Stomach (tissue), 9 donors: ENCODE measurements around the gene CD200R1L. TPM values are rescaled to one million over a fixed set of nuclear protein-coding genes. Genes with fewer than 3 reads are reported as not detected.
"Not testable (repeated sequence)": the region's sequence is repeated elsewhere in the genome, so short reads cannot be mapped to it uniquely, and the experiment has no call there.

Source experiments
- DNase-seq, 2 donors: peaks; one replicate each; pipeline versions ENCODE4 v3.0.0 to v3.0.0-alpha.2; 2013 to 2019
- H3K27ac ChIP-seq, 5 donors: fragments of 200-600 bp in 4 of 5; sonication (generic) in 4 of 5; one replicate each; pipeline ENCODE4 v1.5.1; 2013 to 2019; ENCODE audit warnings: mild to moderate bottlenecking in 1 of 5, moderate library complexity in 1 of 5
- H3K27me3 ChIP-seq, 3 donors: fragments of 200-600 bp; sonication (generic); one replicate each; pipeline ENCODE4 v1.5.1; 2017 to 2019; ENCODE audit warnings: mixed run types in 1 of 3
- H3K36me3 ChIP-seq, 4 donors: fragments of 200-600 bp; sonication (generic); 1 replicate in 3 of 4; 2 replicates in 1 of 4; pipeline ENCODE4 v1.5.1; 2016 to 2019
- H3K4me1 ChIP-seq, 4 donors: fragments of 200-600 bp; sonication (generic); one replicate each; pipeline ENCODE4 v1.5.1; 2016 to 2019
- H3K4me3 ChIP-seq, 4 donors: fragments of 200-600 bp; sonication (generic) in 3 of 4; one replicate each; pipeline ENCODE4 v1.5.1; 2016 to 2019; ENCODE audit warnings: mild to moderate bottlenecking in 1 of 4
- H3K9me3 ChIP-seq, 4 donors: fragments of 200-600 bp; sonication (generic); one replicate each; pipeline ENCODE4 v1.5.1; 2016 to 2019
- EP300 ChIP-seq: sonication (generic); formaldehyde crosslinking; IDR thresholded peaks from one replicate; pipeline ENCODE4 v1.6.1; 2017; ENCODE audit warnings: antibody characterized with exemption
- POLR2A ChIP-seq, 4 donors: fragments of 450-650 bp; IDR thresholded peaks; one replicate each; pipeline ENCODE4 v1.6.1; 2016; ENCODE audit warnings: antibody characterized with exemption in 4 of 4, control low read depth in 2 of 4, mild to moderate bottlenecking in 1 of 4, moderate library complexity in 1 of 4
- POLR2AphosphoS5 ChIP-seq, 3 donors: sonication (generic); formaldehyde crosslinking; IDR thresholded peaks; one replicate each; pipeline ENCODE4 v1.6.1; 2016; ENCODE audit warnings: antibody characterized with exemption in 3 of 3
- WGBS, 5 donors: extraction: QIAGEN DNeasy Blood & Tissue Kit in 3 of 5; methylation state at CpG; one replicate each; pipeline versions ENCODE4 v1.1.5 to v1.1.7; 2013 to 2018; 5-methylcytosine and 5-hydroxymethylcytosine counted together
- intact Hi-C: fragments of 100-400 bp; cut with DNase I; formaldehyde crosslinking; loops from one replicate; pipeline ENCODE4 v1.15.1; 2023; ENCODE audit warnings: low total_unique reads
- polyA plus RNA-seq, 3 donors: library from polyadenylated mRNA; stranded (reverse); fragments of 200-250 nt; gene quantifications; one replicate each; pipeline ENCODE4 v1.2.3, GENCODE V29; 2013
- total RNA-seq, 5 donors: library from RNA; depleted of rRNA; stranded (reverse); fragments of >200 nt; gene quantifications; one replicate each; pipeline versions ENCODE4 v1.1.0 to v1.2.3, GENCODE V29; 2014 to 2016
- TF ChIP-seq, protein P1 (sequence below), 7 experiments: fragments of 450-650 bp in 4 of 7; fragments of 200-600 bp in 3 of 7; sonication (generic) in 3 of 7; IDR thresholded peaks; one replicate each; pipeline ENCODE4 v1.5.1; 2016 to 2019; ENCODE audit warnings: antibody characterized with exemption in 7 of 7, control low read depth in 2 of 7, mild to moderate bottlenecking in 1 of 7
- donor health status: healthy with polysubstance abuse.
- donor health status: Bipolar disorder and iron deficiency.
- donor health status: healthy.

CD200R1L gene
- total and polyA plus RNA-seq, 8 donors = not detected

DNA sequence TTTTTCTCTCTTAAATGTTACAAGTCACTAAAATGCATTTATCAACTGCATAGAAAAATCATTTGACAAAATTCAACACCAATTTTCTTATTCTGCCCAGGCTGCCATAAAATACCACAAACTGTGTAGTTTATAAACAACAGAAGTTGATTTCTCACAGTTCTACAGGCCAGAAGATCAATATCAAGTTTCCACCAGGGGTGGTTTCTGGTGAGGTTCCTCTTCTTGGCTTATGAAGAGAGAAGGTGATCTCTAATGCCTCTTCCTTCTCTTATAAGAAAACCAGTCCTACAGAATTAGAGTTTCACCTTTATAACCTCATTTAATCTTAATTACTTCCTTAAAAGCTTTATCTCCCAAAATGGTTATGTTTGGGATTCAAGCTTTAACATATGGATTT, 10.9 kb upstream of the CD200R1L start:
- Histone ChIP-seq H3K27ac (no peak overlapping the region), H3K9me3 (peaks cover 0 to 12% (median 5%) of the 10 kb centered on the region in 4 donors), H3K4me3 (no peak overlapping the region), H3K36me3 (no peaks in the 10 kb centered on the region), H3K4me1 (no peaks in the 10 kb centered on the region), H3K27me3 (no peaks in the 10 kb centered on the region)
- intact Hi-C loops = no loop called here
- TF ChIP-seq, protein P1, sequence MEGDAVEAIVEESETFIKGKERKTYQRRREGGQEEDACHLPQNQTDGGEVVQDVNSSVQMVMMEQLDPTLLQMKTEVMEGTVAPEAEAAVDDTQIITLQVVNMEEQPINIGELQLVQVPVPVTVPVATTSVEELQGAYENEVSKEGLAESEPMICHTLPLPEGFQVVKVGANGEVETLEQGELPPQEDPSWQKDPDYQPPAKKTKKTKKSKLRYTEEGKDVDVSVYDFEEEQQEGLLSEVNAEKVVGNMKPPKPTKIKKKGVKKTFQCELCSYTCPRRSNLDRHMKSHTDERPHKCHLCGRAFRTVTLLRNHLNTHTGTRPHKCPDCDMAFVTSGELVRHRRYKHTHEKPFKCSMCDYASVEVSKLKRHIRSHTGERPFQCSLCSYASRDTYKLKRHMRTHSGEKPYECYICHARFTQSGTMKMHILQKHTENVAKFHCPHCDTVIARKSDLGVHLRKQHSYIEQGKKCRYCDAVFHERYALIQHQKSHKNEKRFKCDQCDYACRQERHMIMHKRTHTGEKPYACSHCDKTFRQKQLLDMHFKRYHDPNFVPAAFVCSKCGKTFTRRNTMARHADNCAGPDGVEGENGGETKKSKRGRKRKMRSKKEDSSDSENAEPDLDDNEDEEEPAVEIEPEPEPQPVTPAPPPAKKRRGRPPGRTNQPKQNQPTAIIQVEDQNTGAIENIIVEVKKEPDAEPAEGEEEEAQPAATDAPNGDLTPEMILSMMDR (IDR thresholded peaks at IDR 0.05) = no peak
- no peak for TF ChIP-seq POLR2AphosphoS5 (IDR thresholded peaks at IDR 0.05)
- no peak for TF ChIP-seq EP300
- no peak for TF ChIP-seq POLR2A (IDR thresholded peaks at IDR 0.05)
- no peak for DNase-seq

DNA sequence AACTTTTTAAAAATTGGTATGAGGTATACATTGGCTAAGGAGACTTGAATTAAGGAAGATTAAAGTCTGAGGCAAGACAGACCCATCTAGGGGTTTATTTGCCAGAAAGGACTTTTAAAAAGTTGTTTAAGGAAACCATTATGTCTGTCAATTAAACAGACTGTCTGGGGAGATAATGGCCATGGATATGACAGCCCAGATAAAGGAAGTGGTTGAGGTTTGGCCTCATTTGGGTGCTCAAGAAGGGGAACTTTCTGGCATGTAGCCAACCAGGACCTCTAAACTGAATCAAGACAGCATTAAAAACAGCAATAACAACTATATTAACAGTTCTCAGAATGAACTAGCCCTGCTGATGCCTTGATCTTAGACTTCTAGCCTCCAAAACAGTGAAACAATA, 9.9 kb upstream of the CD200R1L start:
- Histone ChIP-seq H3K27me3 (no peaks in the 10 kb centered on the region), H3K4me3 (no peak overlapping the region), H3K4me1 (no peaks in the 10 kb centered on the region), H3K36me3 (no peaks in the 10 kb centered on the region), H3K27ac (no peak overlapping the region), H3K9me3 (peaks cover 0 to 18% (median 9%) of the 10 kb centered on the region in 4 donors)
- TF ChIP-seq, protein P1 (IDR thresholded peaks at IDR 0.05) = no peak
- TF ChIP-seq EP300 (no peak), POLR2A (IDR thresholded peaks at IDR 0.05) (no peak), POLR2AphosphoS5 (IDR thresholded peaks at IDR 0.05) (no peak)
- intact Hi-C loops = no loop called here
- DNase-seq = peak in 1 of 2 donors; percentile 46

DNA sequence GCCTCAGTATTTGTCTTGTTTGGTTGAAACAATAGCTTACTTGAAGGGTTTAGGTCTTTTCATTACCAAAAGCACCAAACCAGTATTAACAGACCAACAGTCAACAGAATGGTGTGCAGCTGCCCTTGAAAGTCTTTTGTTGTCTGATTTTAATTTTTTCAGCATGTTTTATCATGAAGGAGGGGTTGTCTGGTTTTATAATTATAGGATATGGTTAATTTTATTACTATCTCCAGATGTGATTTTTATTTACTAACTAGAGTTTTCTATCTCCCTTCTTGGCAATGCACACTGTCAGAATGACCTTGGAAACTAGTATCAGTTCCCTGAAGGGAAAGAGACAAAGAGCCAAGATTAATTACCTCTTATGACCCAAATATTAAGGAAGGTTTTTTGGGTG, 9.2 kb upstream of the CD200R1L start:
- Histone ChIP-seq H3K27me3 (no peaks in the 10 kb centered on the region), H3K36me3 (no peaks in the 10 kb centered on the region), H3K27ac (no peak overlapping the region), H3K4me1 (no peaks in the 10 kb centered on the region), H3K9me3 (peaks cover 0 to 23% (median 13%) of the 10 kb centered on the region in 4 donors), H3K4me3 (no peak overlapping the region)
- TF ChIP-seq, protein P1 (IDR thresholded peaks at IDR 0.05) = no peak
- TF ChIP-seq POLR2A (IDR thresholded peaks at IDR 0.05) (no peak), POLR2AphosphoS5 (IDR thresholded peaks at IDR 0.05) (no peak)
- intact Hi-C loops = no loop called here
- no peak for DNase-seq

DNA sequence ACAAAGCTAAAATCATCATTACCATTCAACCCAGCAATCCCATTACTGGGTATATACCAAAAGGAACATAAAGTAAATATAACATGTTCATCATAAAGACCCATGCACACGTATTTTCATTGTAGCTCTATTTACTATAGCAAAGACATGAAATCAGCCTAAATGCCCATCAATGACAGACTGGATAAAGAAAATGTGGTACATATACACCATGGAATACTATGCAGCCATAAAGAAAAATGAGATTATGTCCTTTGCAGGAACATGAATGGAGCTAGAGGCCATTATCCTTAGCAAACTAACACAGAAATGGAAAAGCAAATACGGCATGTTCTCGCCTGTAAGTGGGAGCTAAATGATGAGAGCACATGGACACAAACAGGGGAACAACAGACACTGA, 8.4 kb upstream of the CD200R1L start:
- H3K36me3 ChIP-seq, H3K27ac ChIP-seq, DNase-seq, intact Hi-C loops, H3K4me3 ChIP-seq, H3K27me3 ChIP-seq, H3K4me1 ChIP-seq: not testable (repeated sequence)
- peaks cover 0 to 24% (median 15%) of the 10 kb centered on the region in 4 donors for H3K9me3 ChIP-seq
- WGBS, 5 donors = 55 to 86% (median 71%) methylated on average over 3 of the region's 3 CpGs

DNA sequence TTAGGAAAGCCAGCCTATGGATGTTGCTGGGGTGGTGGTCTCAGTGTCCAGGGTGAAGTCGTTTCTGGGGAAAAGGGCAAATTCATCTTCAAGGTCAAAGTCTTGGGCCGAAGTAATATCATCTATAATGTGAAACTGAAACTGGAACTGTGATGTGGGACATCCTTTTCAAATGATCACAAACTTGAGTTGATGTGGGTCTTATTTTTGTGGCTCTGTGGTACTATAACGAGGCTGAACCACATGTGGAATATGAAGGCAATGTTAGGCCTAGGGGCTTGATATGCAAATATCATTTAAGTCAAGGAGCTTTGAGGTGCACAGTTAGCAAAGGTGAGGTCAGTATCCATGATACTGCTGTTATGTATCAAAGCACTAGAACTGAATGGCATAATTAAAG, 1.5 kb upstream of the CD200R1L start:
- no peaks in the 10 kb centered on the region for H3K36me3 ChIP-seq
- peak in 1 of 2 donors; percentile 9 for DNase-seq
- intact Hi-C loops = no loop called here
- no peaks in the 10 kb centered on the region for H3K27me3 ChIP-seq
- H3K27ac ChIP-seq = no peak overlapping the region
- H3K4me3 ChIP-seq = no peak overlapping the region
- WGBS, 5 donors = 43 to 54% (median 51%) methylated on average over 3 of the region's 3 CpGs
- H3K4me1 ChIP-seq = no peaks in the 10 kb centered on the region
- no peak for TF ChIP-seq POLR2AphosphoS5 (IDR thresholded peaks at IDR 0.05)
- no peak for TF ChIP-seq EP300
- no peak for TF ChIP-seq POLR2A (IDR thresholded peaks at IDR 0.05)
- TF ChIP-seq, protein P1 (IDR thresholded peaks at IDR 0.05) = no peak
- H3K9me3 ChIP-seq = peaks cover 0 to 20% (median 10%) of the 10 kb centered on the region in 4 donors
